Measurements from ENCODE around the gene TMPRSS7. TPM values are rescaled to one million over a fixed set of nuclear protein-coding genes. Genes with fewer than 3 reads are reported as not detected.

Gene TMPRSS7
- total and polyA plus RNA-seq, 2 of the 8 experiments (the other 6 are each of a cell fraction or from before 2014, with no cell fraction given) = not detected

GRCh38 chr3:111993038-111993437 lies 41.5 kb upstream of the TMPRSS7 start:
- H4K20me1 ChIP-seq (replicated peaks in 1 of 2; ENCODE audit: control insufficient read depth in 1 of 2, insufficient read depth in 2 of 2, low read length in 2 of 2) = no peaks in the 10 kb centered on the region
- no peaks in the 10 kb centered on the region for H3K9me3 ChIP-seq (ENCODE audit: insufficient read depth in 2 of 2, low read depth in 1 of 2, low read length in 1 of 2)
- no peak overlapping the region for H3K23ac ChIP-seq (ENCODE audit: insufficient read length)
- 76% methylated on average over 2 of the region's 2 CpGs; no CpG with 5 or more reads in 1 of the 2 experiments for whole genome bisulfite sequencing, 2 experiments (ENCODE audit: extremely low coverage in 1 of 2, insufficient coverage in 1 of 2, insufficient read length in 1 of 2, insufficient replicate concordance in 2 of 2, low coverage in 1 of 2, low lambda C conversion rate in 2 of 2, missing lambda C conversion rate in 1 of 2)
- H3K4me1 ChIP-seq (replicated peaks in 1 of 4; ENCODE audit: control insufficient read depth in 3 of 4, insufficient read depth in 4 of 4, low read length in 3 of 4) = no peaks in the 10 kb centered on the region
- peaks cover 0 to 9% (median 3%) of the 10 kb centered on the region in 4 experiments; a peak in 4 of 8 replicates for H3K36me3 ChIP-seq (ENCODE audit: control insufficient read depth in 2 of 4, insufficient read depth in 4 of 4, low read length in 3 of 4)
- FAIRE-seq = no peak
- peaks cover 0 to 3% (median 0%) of the 10 kb centered on the region in 4 experiments; a peak in 2 of 7 replicates for H3K27me3 ChIP-seq (replicated peaks in 1 of 4; ENCODE audit: control insufficient read depth in 3 of 4, extremely low read depth in 1 of 4, insufficient read depth in 3 of 4, low read length in 3 of 4)
- TF ChIP-seq TBP (IDR thresholded peaks at IDR 0.05; ENCODE audit: low read depth, low read length) (no peak), RAD21 (IDR thresholded peaks at IDR 0.05 in 1 of 2, conservative IDR thresholded peaks at IDR 0.05 in 1 of 2; ENCODE audit: low read depth in 2 of 2, low read length in 2 of 2) (no peak), GTF2F1 (IDR thresholded peaks at IDR 0.05; ENCODE audit: borderline replicate concordance, low read depth, low read length) (no peak), SIRT6 (IDR thresholded peaks at IDR 0.05; ENCODE audit: low read length) (no peak), BCL11A (IDR thresholded peaks at IDR 0.05; ENCODE audit: low read depth in 2 of 2, low read length in 2 of 2) (no peak), JUND (IDR thresholded peaks at IDR 0.05; ENCODE audit: low read length) (no peak), SP2 (IDR thresholded peaks at IDR 0.05; ENCODE audit: low read length) (no peak)
- no peak for DNase-seq (ENCODE audit: low read depth in 1 of 2, low spot score in 2 of 2)
- H2BK5ac ChIP-seq (ENCODE audit: low read depth, low read length) = no peak overlapping the region
- H3K27ac ChIP-seq (ENCODE audit: low read depth, low read length) = no peak overlapping the region
- no peak overlapping the region for H2BK20ac ChIP-seq (ENCODE audit: low read length)
- H4K91ac ChIP-seq (replicated peaks; ENCODE audit: insufficient read length, low read length) = no peak overlapping the region
- H3K56ac ChIP-seq (replicated peaks; ENCODE audit: insufficient read length, low read depth, low read length) = no peak overlapping the region
- no peak overlapping the region for H2AK5ac ChIP-seq (ENCODE audit: low read depth, low read length)
- CTCF ChIA-PET (ENCODE audit: partially characterized antibody) = interaction anchor here (1.2 to 21.3 kb wide), 7 partner anchors 8 to 277 kb away, joined by 3 to 384 read pairs (median 9); partner anchors contain the start of genes ABHD10 and TAGLN3
- H2AFZ ChIP-seq (ENCODE audit: low read length) = no peak overlapping the region
- no peak overlapping the region for H3K18ac ChIP-seq (ENCODE audit: extremely low read depth, low read length)
- no peak overlapping the region for H3K9ac ChIP-seq (replicated peaks in 1 of 4; ENCODE audit: extremely low read depth in 1 of 4, low read depth in 3 of 4, low read length in 3 of 4)
- H2BK12ac ChIP-seq (ENCODE audit: low read depth, low read length) = no peak overlapping the region
- H4K5ac ChIP-seq (ENCODE audit: insufficient read length, low read depth, low read length) = no peak overlapping the region
- H3K79me1 ChIP-seq (ENCODE audit: low read depth, low read length) = no peaks in the 10 kb centered on the region
- no peak overlapping the region for H3K4me3 ChIP-seq (ENCODE audit: extremely low read depth in 1 of 4, insufficient read depth in 2 of 4, low read depth in 3 of 4, low read length in 4 of 4)
- H3K79me2 ChIP-seq (ENCODE audit: control insufficient read depth in 1 of 2, insufficient read depth in 2 of 2, low read length in 2 of 2) = no peaks in the 10 kb centered on the region
- H3K4ac ChIP-seq (replicated peaks; ENCODE audit: insufficient read length, low read depth, low read length) = no peak overlapping the region
- H3K4me2 ChIP-seq (ENCODE audit: insufficient read depth in 1 of 2, low read depth in 2 of 2, low read length in 2 of 2) = no peak overlapping the region
- H2BK120ac ChIP-seq (replicated peaks; ENCODE audit: low read depth, low read length) = no peak overlapping the region
- H3K23me2 ChIP-seq (ENCODE audit: low read depth, low read length) = no peaks in the 10 kb centered on the region
- no peak overlapping the region for H3K14ac ChIP-seq (ENCODE audit: insufficient read length)
- H2BK15ac ChIP-seq (ENCODE audit: low read length) = no peak overlapping the region
- no peak overlapping the region for H4K8ac ChIP-seq (ENCODE audit: extremely low read depth, insufficient read depth, low read length)
- POLR2A ChIA-PET (ENCODE audit: partially characterized antibody) = interaction anchor here (1.1 to 2.2 kb wide), 2 partner anchors 14 to 42 kb away, joined by 3 to 7 read pairs; partner anchors contain the start of gene ABHD10
